Neural cell (in vitro differentiated cells): Measurements from ENCODE around the gene PGM5. TPM values are rescaled to one million over a fixed set of nuclear protein-coding genes. Genes with fewer than 3 reads are reported as not detected.

Source experiments
- H2AFZ ChIP-seq: fragments of 200-600, 300-800 bp; sonication (generic), shearing (Covaris generic); 2 replicates; pipeline ENCODE4 v1.6.0; 2014; ENCODE audit warnings: low read depth, mild to moderate bottlenecking, antibody characterized with exemption, low read length, moderate library complexity
- H3F3A ChIP-seq: fragments of 200-600 bp; shearing (Covaris generic); 2 replicates; pipeline ENCODE4 v1.6.1; 2016; ENCODE audit warnings: mild to moderate bottlenecking, moderate library complexity, mixed read lengths, antibody characterized with exemption, low read length; ENCODE audit not compliant: insufficient read depth, poor library complexity, severe bottlenecking
- H3K27ac ChIP-seq: fragments of 200-600, 300-800 bp; sonication (generic), shearing (Covaris generic); 2 replicates; pipeline ENCODE4 v1.5.1; 2014; ENCODE audit warnings: mild to moderate bottlenecking, low read length, moderate library complexity
- H3K27me3 ChIP-seq: fragments of 300-800, 200-600 bp; sonication (generic), shearing (Covaris generic); 2 replicates; pipeline ENCODE4 v1.6.0; 2014; ENCODE audit warnings: mild to moderate bottlenecking, low read depth, low read length, moderate library complexity; ENCODE audit not compliant: insufficient read depth
- H3K36me3 ChIP-seq: fragments of 300-800, 200-600 bp; sonication (generic), shearing (Covaris generic); 2 replicates; pipeline ENCODE4 v1.5.1; 2014; ENCODE audit warnings: mild to moderate bottlenecking, antibody characterized with exemption, low read length, moderate library complexity; ENCODE audit not compliant: insufficient read depth
- H3K4me2 ChIP-seq: fragments of 300-800, 200-600 bp; sonication (generic), shearing (Covaris generic); 2 replicates; pipeline ENCODE4 v1.6.0; 2014; ENCODE audit warnings: mild to moderate bottlenecking, low read length
- H3K4me3 ChIP-seq: fragments of 300-800, 200-600 bp; sonication (generic), shearing (Covaris generic); 2 replicates; pipeline ENCODE4 v1.5.1; 2014; ENCODE audit warnings: mild to moderate bottlenecking, low read length, moderate library complexity
- H3K79me2 ChIP-seq: fragments of 200-600 bp; shearing (Covaris generic); replicated peaks from 2 replicates; pipeline ENCODE4 v1.6.0; 2014; ENCODE audit warnings: mild to moderate bottlenecking, low read length, moderate library complexity; ENCODE audit not compliant: insufficient read depth
- H3K9ac ChIP-seq: fragments of 300-800, 200-600 bp; sonication (generic), shearing (Covaris generic); 2 replicates; pipeline ENCODE4 v1.6.1; 2016; ENCODE audit warnings: mild to moderate bottlenecking, low read length, mixed read lengths
- H3K9me2 ChIP-seq: fragments of 200-600 bp; shearing (Covaris generic); 2 replicates; pipeline ENCODE4 v1.6.1; 2016; ENCODE audit warnings: mild to moderate bottlenecking, low read length, mixed read lengths; ENCODE audit not compliant: insufficient read depth
- H3K9me3 ChIP-seq: fragments of 200-600, 300-800 bp; sonication (generic), shearing (Covaris generic); 2 replicates; pipeline ENCODE4 v1.6.1; 2016; ENCODE audit warnings: mild to moderate bottlenecking, mixed run types, low read length, moderate library complexity, mixed read lengths
- H4K20me1 ChIP-seq: fragments of 200-600 bp; shearing (Covaris generic); 2 replicates; pipeline ENCODE4 v1.6.1; 2016; ENCODE audit warnings: mild to moderate bottlenecking, mixed run types; ENCODE audit not compliant: insufficient read depth
- EP300 ChIP-seq: fragments of 450-650 bp; conservative IDR thresholded peaks from 2 replicates; pipeline ENCODE4 v1.6.1; 2014; ENCODE audit warnings: antibody characterized with exemption, mild to moderate bottlenecking, moderate library complexity; ENCODE audit not compliant: poor library complexity, severe bottlenecking
- EZH2 ChIP-seq: fragments of 200-600, 300-800 bp; shearing (Covaris generic), sonication (generic); IDR thresholded peaks from 2 replicates; pipeline ENCODE4 v1.6.1; 2014; ENCODE audit warnings: antibody characterized with exemption, low read length, borderline replicate concordance, mild to moderate bottlenecking; ENCODE audit not compliant: insufficient read depth, poor library complexity, severe bottlenecking
- MXI1 ChIP-seq: fragments of 450-650 bp; conservative IDR thresholded peaks from 2 replicates; pipeline ENCODE4 v1.6.1; 2014; ENCODE audit warnings: antibody characterized with exemption, mild to moderate bottlenecking; ENCODE audit not compliant: poor library complexity, severe bottlenecking
- POLR2AphosphoS5 ChIP-seq: IDR thresholded peaks from 2 replicates; pipeline ENCODE4 v1.6.1; 2012
- RAD21 ChIP-seq: fragments of 450-650 bp; conservative IDR thresholded peaks from 2 replicates; pipeline ENCODE4 v1.6.1; 2014; ENCODE audit warnings: antibody characterized with exemption, mild to moderate bottlenecking, moderate library complexity
- SMC3 ChIP-seq: fragments of 450-650 bp; conservative IDR thresholded peaks from 2 replicates; pipeline ENCODE4 v1.6.1; 2014; ENCODE audit warnings: antibody characterized with exemption, mild to moderate bottlenecking, moderate library complexity; ENCODE audit not compliant: poor library complexity
- TAF1 ChIP-seq: IDR thresholded peaks from 2 replicates; pipeline ENCODE4 v1.6.1; 2012; ENCODE audit warnings: low read depth
- polyA plus RNA-seq: library from polyadenylated mRNA; depleted of rRNA; stranded (reverse); fragments of >200 nt; gene quantifications from 2 replicates; pipeline ENCODE4 v1.2.3, GENCODE V29; 2014
- TF ChIP-seq, protein P1 (sequence below): fragments of 450-650 bp; IDR thresholded peaks from 2 replicates; pipeline ENCODE4 v1.5.1; 2014; ENCODE audit warnings: antibody characterized with exemption, mild to moderate bottlenecking, moderate library complexity; ENCODE audit not compliant: poor library complexity, severe bottlenecking
- TF ChIP-seq, protein P2 (sequence below): IDR thresholded peaks from 2 replicates; pipeline ENCODE4 v1.6.1; 2012; ENCODE audit warnings: borderline replicate concordance

PGM5 gene
- polyA plus RNA-seq, 1 donor from 2014 or later: not detected

DNA sequence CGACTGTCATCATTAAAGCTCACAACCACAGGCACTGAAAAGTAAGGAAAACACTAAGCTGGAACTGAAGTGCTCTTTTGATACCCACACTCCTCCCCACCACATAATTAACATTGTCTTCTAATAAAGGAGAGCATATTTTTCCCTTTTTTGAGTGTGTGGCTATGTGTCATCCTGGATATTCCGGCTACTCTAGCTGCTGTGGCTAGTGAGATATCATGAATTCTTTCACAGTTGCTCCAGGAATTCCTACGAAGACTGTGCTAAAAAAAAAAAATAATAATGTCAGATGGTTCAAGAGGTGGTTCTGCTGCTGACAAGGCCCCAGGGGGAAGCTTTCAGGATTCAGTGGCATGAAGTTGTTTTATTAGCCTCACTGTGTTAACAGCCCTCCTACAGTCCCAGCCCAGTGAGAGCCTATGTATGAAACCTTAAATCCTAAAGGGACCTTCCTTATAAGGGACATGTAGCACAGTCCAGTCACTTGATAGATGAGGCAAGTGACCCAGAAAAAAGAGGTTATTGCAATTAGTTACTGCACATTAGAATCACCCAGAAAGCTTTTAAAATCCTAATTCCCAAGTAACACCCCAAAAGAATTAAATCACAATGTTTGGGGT lies 137.7 kb downstream of the PGM5 start:
- no peak for TF ChIP-seq EZH2
- H3K9me3 ChIP-seq: no peaks in the 10 kb centered on the region
- no peak overlapping the region for H3K9ac ChIP-seq
- H3K27me3 ChIP-seq: no peaks in the 10 kb centered on the region
- no peaks in the 10 kb centered on the region for H3F3A ChIP-seq
- no peaks in the 10 kb centered on the region for H3K36me3 ChIP-seq
- H3K4me3 ChIP-seq: no peak overlapping the region
- no peaks in the 10 kb centered on the region for H3K79me2 ChIP-seq
- no peak overlapping the region for H3K4me2 ChIP-seq
- no peak overlapping the region for H3K27ac ChIP-seq
- no peaks in the 10 kb centered on the region for H3K9me2 ChIP-seq
- H2AFZ ChIP-seq: no peak overlapping the region
- no peaks in the 10 kb centered on the region for H4K20me1 ChIP-seq

DNA sequence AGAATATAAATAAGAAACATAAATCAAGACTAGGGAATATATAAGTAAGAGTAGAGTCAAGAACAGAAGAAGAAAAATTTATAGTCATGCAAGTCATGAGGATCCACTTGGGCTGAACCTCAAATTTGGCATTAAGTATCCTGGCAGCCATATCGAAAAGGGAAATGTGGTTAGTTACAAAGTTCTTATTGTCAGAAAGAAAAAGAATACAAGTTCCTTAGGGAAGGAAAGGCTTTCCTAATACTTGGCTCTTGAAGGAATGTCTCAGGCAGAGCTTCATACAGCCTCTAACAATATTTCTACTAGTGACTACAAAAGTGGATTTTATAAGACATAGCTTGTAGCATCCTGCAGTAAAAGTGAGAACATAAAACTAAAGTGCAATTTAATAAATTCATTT lies 138.8 kb downstream of the PGM5 start:
- Histone ChIP-seq H3K27ac (no peak overlapping the region), H3K27me3 (no peaks in the 10 kb centered on the region), H3K36me3 (no peaks in the 10 kb centered on the region), H3K4me2 (no peak overlapping the region), H3K9ac (no peak overlapping the region), H3F3A (no peaks in the 10 kb centered on the region), H3K4me3 (no peak overlapping the region), H4K20me1 (no peaks in the 10 kb centered on the region), H2AFZ (no peak overlapping the region), H3K9me3 (no peaks in the 10 kb centered on the region), H3K9me2 (no peaks in the 10 kb centered on the region), H3K79me2 (no peaks in the 10 kb centered on the region)
- no peak for TF ChIP-seq POLR2AphosphoS5
- no peak for TF ChIP-seq TAF1
- TF ChIP-seq RAD21: no peak
- TF ChIP-seq SMC3: no peak
- no peak for TF ChIP-seq EP300
- no peak for TF ChIP-seq EZH2
- TF ChIP-seq, protein P1, sequence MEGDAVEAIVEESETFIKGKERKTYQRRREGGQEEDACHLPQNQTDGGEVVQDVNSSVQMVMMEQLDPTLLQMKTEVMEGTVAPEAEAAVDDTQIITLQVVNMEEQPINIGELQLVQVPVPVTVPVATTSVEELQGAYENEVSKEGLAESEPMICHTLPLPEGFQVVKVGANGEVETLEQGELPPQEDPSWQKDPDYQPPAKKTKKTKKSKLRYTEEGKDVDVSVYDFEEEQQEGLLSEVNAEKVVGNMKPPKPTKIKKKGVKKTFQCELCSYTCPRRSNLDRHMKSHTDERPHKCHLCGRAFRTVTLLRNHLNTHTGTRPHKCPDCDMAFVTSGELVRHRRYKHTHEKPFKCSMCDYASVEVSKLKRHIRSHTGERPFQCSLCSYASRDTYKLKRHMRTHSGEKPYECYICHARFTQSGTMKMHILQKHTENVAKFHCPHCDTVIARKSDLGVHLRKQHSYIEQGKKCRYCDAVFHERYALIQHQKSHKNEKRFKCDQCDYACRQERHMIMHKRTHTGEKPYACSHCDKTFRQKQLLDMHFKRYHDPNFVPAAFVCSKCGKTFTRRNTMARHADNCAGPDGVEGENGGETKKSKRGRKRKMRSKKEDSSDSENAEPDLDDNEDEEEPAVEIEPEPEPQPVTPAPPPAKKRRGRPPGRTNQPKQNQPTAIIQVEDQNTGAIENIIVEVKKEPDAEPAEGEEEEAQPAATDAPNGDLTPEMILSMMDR: no peak
- TF ChIP-seq, protein P2, sequence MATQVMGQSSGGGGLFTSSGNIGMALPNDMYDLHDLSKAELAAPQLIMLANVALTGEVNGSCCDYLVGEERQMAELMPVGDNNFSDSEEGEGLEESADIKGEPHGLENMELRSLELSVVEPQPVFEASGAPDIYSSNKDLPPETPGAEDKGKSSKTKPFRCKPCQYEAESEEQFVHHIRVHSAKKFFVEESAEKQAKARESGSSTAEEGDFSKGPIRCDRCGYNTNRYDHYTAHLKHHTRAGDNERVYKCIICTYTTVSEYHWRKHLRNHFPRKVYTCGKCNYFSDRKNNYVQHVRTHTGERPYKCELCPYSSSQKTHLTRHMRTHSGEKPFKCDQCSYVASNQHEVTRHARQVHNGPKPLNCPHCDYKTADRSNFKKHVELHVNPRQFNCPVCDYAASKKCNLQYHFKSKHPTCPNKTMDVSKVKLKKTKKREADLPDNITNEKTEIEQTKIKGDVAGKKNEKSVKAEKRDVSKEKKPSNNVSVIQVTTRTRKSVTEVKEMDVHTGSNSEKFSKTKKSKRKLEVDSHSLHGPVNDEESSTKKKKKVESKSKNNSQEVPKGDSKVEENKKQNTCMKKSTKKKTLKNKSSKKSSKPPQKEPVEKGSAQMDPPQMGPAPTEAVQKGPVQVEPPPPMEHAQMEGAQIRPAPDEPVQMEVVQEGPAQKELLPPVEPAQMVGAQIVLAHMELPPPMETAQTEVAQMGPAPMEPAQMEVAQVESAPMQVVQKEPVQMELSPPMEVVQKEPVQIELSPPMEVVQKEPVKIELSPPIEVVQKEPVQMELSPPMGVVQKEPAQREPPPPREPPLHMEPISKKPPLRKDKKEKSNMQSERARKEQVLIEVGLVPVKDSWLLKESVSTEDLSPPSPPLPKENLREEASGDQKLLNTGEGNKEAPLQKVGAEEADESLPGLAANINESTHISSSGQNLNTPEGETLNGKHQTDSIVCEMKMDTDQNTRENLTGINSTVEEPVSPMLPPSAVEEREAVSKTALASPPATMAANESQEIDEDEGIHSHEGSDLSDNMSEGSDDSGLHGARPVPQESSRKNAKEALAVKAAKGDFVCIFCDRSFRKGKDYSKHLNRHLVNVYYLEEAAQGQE: no peak
- no peak for TF ChIP-seq MXI1

DNA sequence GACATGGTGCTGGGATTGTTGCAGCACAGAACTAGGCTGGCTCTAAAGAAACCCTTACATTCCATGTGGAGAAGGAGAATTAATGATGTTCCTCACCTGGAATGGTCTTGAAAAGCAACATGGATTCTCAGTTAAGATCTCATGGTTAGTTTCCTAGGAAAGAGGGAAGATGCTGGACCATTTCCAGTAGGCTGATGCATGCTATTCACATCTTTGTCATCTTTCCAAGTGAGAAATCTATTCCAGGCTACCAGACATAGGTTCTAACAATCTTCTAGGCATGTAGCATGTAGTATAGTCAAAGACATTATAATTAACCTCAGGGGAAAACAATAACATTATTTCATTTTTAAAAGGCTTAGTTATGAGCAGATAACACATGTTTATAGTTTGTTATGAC lies 139.9 kb downstream of the PGM5 start:
- H3K36me3 ChIP-seq: no peaks in the 10 kb centered on the region
- H2AFZ ChIP-seq: no peak overlapping the region
- H3K9me2 ChIP-seq: no peaks in the 10 kb centered on the region
- no peak overlapping the region for H3K4me2 ChIP-seq
- H3K9me3 ChIP-seq: no peaks in the 10 kb centered on the region
- H3K4me3 ChIP-seq: no peak overlapping the region
- H3K9ac ChIP-seq: no peak overlapping the region
- H4K20me1 ChIP-seq: no peaks in the 10 kb centered on the region
- no peak overlapping the region for H3K27ac ChIP-seq
- no peaks in the 10 kb centered on the region for H3K79me2 ChIP-seq
- TF ChIP-seq EP300 (no peak), TAF1 (no peak), EZH2 (no peak), POLR2AphosphoS5 (no peak), SMC3 (no peak), RAD21 (no peak), MXI1 (no peak)
- TF ChIP-seq, protein P1: no peak
- TF ChIP-seq, protein P2: no peak
- H3K27me3 ChIP-seq: no peaks in the 10 kb centered on the region
- H3F3A ChIP-seq: no peaks in the 10 kb centered on the region
